ENCODE data around the gene STPG1.

STPG1 gene

DNA sequence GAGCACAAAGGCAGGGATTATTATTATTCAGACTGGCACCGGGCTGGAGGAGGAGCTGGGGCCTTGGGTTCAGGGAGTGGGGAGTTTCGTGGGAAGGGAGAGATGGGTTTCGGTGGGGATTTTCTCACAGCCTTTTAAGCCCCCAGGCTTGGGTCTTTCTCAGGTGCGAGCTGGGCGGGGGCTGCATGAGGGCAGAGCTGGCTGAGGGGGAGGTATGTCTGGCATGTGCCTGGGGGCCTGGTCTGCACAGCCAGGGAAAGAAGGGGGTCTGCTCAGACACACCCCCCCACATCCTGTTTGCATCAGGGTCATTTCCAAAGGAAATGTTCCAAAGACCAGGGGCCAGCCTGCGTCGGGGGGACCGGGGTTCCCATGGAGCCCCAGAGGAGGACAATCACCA lies 72.8 kb downstream of the STPG1 start:
- DNase-seq, result no peak

DNA sequence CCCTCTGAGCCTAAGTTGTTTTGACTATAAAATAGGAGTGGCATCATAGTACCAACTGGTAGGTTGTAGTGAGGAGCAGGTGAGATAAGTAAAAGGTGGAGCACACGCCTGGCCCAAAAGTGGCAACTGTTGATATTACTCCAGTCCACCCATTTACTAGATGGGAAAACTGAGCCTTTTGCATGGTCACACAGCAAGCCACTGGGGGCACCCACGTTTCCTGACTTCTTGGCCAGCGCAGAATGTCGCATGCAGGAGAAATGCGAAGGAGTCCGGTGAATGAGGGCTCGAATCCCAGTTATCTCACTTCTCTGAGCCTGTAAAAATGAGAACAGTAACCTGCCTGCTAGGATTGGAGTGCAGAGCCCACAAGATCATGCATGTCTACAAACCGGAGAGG lies 73.6 kb downstream of the STPG1 start:
- DNase-seq, result no peak

DNA sequence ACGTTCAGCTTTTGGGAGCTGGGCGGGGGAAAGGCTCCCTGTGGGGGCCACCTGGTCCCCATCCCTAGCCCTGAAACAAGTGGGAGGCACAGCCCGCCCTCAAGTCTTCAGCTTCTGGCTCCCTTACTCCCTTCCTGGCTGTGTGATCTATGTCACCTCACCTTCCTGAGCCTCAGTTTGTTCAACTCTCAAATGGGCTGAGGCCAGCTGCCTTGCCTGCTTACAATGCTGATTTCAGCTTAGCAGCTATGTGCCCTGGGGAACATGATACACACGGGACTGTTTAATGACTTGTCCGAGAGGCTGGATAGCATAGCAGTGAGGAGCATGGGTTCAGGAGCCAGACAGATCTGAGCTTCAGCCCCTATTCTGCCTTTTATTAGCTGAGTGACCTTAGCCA lies 75.1 kb downstream of the STPG1 start:
- no peak for DNase-seq

DNA sequence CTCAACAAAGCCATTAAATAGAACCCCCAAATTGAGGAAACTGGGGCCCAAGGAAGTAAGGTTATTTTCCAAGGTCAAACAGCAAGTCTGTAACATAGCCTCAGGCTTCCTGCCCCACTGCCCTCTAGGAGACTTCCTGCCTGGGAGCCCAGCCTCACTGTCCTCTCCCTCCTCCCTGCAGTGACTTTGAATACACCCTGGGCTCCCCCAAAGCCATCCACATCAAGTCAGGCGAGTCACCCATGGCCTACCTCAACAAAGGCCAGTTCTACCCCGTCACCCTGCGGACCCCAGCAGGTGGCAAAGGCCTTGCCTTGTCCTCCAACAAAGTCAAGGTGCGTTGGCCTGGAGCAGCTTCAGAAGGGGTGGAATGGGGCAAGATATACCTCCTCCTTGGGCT lies 76.1 kb downstream of the STPG1 start:
- no peak for DNase-seq

DNA sequence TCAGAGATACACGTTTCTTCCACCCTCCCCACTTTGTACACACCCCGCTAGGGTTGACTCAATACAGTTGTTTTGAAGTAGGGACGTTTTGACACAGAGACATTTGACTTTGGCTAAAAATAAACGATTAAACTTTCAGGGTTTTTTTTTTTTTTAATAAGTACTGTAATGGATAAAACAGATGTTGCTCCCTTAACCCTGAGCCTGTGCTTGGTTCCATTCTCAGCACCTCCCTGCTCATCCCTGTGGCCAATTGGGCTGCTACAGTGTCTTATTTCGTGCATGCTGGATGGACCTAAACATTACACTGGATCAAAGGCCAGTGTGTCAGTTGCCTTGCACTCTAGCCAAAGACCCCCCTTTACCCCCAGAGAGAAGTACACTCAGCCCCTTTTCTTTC lies 77.5 kb downstream of the STPG1 start:
- no peak for DNase-seq

DNA sequence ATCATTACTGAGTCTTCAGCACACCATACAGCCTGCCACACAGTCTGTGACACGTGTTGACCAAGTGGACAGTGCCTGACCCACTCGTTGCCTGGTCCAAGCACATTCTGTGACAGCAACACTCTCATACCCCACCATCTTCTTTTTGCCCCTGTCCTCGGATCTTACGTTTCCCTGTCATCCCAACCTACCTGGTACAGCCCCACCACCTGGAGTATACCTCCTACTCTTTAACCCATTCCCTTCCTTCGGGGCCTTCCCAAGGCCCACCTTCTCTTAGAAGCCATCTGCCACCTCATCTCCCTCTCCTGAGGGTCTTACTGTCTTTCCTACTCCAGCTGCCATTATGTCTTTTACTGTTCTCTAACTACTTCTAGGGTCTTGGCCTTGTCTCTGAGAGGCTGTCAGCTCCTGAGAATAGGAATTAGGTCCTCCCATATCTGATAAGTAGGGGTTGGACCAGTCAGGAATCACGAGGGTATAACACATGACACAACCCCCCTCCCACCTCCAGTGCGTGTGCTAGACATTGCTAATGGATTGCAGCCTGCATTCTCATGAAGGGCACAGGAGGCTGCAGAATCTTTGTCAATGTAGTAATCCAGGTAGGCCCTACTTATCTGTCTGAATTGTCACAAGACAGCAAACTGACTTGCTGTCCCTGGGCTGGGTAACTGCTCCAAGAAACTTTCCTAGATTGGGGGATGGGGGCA lies 81.5 kb downstream of the STPG1 start:
- DNase-seq, result no peak

DNA sequence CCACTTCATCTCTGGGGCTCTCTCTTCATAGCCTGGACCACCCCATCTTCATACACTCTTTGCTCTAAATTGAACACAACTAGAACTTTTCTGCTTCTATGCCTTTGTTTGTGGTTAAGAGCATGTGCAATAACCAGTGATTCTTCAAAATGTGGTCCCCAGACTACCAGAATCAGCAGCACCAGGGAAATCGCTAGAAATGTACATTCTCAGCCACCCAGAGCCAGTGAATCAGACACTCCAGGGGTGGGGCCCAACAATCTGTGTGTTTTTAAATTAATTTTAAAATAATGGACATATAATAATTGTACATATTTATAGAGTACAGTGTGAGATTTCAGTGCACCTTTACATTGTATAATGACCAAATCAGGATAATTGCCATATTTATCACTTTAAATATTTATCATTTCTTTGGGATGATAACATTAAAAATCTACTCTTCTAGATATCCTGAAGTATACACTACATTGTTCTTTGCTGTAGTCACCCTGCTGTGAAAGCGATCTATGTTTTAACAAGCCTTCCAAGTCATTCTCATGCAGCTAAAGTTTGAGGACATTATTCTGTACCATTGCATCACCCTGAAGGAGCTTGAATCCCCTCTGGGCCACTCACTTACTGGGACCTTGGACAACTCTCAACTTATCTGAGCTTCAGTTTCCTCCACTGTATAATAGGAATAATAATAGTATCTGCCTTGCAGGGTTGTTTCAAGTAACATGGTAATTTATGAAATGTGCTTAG lies 83.6 kb downstream of the STPG1 start:
- no peak for DNase-seq

DNA sequence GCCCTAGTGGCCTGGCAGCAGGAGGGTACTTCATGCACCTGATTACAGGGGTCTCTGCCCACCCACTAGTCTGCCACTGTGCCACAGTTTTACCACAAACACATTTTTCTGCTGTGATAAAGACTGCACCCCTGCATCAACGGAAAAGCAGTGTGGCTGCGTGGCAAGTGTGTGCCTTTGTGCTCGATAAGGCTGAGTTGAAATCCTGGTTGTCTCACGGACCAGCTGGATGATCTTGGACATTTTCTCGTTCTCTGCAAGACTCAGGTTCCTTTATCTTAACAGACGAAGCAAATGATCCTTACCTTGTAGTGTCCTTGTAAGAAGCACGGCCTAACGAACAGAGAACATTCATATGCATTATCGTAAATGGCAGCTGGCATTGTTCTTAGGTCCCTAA lies 84.3 kb downstream of the STPG1 start:
- no peak for DNase-seq

DNA sequence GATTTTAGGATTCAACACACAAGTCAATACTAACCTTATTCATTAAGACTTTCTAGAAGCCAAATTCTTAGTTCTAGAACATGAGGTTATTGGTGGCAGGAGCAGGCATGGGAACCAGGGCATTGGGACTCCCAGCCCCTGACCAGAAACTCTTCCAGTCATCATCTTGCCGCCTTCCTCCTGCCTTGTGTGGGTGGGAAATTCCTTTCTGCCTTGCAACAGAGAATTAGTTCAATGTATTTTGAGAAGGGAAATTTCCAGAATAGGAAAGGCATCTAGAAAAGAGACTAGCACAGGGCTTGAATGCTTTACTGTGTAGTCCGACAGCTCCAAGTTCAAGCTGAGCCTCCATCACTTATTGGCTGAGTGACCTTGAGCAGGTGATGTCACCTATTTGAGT lies 85.7 kb downstream of the STPG1 start:
- no peak for DNase-seq

DNA sequence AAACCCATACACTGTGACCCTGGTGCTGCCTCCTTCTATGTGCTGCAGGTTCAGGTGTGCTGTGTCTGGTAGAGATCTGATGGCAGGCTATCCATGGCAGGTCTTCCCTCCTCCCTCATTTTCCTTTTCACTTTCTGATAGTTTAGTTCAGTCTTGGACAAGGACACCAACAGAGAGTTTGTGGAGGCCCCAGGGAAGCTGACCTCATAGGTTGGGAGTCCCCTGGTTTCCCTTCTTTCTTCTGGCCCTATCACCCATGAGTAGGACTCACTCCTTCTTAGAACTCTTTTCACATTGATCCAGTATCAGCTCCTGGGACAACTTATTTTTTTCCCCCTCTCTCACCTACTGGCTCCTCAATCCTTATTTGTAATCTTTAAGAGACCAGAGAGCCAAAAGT lies 86.1 kb downstream of the STPG1 start:
- DNase-seq, result no peak

DNA sequence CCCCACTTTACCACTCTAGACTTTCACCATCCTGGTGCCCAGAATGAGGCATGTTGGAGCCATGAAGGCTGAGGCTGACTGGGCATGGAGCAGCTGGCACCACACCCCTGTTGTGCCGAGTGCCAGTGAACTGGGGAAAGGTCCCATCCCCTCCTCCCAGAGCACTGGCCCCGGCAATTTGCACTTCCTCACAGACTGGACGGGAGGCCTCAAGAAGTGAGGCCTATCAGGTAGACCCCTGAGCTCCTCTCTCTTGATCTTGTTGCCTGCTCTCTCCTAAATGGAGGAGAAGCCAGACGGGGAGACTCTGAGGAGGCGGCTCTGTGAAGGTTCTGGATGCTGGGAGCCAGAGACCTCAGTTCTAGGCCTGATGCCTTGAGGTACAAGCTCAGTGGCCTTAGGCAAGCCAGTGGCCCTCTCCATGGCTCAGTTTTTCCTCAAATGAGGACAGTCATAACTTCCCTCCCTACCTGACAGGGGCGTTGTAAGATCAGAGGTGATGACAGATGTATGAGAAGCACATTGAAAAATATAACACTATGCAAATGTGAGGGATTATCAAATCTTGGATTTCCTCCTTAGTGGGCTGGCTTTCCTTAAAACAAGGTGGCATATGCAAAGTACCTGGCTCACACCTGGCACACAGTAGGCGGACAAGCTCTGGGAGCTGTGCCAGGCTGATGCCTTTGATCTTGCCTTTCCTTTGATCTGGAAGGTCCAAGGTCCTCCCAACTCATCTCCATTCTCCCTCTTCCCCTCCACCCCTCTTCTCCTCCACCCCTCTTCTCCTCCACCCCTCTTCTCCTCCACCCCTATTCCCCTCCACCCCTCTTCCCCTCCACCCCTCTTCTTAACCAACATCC lies 87.8 kb downstream of the STPG1 start:
- DNase-seq, result no peak

DNA sequence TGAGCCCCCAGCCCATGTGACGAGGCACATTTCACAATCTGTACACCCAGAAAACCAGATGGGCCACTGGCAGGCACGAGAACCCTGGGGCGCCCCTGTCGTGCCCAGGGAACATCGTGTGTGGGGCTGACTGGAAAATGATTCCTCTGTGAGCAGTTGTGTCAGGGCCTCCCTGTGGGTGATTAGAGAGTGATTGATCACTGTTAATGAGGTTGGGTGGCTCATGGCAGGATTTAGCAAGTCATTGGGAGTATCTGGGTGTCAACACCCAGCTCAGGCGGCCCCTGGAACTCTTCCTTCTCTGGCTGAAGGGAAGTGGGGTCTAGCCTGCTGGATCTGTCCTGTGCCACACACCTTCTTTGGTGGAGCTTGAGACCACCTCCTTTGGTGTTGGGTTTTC lies 88.7 kb downstream of the STPG1 start:
- no peak for DNase-seq

DNA sequence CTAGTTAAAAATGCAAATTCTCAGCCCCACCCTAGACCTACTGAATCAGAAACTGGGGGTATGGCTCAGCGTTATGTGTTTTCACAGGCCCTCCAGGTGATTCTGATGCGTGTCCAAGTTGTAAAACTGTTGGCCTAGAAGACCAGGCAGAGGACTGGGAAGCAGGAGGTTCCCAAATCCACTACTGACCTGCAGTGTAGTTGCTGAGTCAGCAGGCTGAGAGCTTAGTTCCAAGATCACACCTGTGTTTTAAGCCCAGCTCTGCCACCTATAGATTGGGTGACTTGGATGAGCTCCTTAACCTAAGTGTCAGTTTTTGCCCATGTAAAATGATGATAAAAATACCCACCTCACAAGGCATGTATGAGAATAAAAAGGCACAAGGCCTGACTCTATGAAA lies 90.3 kb downstream of the STPG1 start:
- peak; percentile 49 for DNase-seq

DNA sequence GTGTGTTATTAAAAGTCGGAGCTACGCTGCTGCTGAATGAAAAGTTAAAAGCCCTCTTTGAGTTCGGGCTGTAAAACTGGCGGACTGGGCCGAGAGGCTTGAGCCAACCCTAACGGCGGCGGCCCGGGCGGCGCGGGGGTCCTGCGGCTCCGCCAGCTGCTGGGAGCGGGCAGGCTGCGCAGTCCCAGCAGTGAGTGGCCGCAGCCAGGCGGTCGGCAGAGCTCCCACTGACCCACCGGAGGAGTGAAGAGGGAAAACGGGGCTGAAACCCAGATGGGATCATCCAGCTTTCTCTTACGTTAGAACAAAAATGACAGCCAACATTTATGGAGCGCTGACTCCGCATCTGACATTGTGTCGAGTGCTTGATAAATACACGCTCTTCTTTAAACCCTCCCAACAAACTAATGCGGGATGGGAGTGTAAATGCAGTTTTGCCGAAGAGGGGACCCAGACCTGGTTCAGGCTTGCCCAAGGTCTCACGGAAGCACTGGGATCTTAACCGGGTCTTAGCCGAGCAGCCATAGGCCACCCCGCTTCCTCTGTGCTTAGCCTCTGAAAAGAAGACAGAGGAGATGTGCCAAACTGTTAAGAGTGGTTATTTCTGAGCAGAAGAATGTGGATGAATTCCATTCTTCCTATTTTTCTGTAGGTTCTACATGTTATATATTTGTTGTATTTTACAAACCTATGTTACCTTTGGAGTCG lies 91.0 kb downstream of the STPG1 start:
- no peak for DNase-seq

DNA sequence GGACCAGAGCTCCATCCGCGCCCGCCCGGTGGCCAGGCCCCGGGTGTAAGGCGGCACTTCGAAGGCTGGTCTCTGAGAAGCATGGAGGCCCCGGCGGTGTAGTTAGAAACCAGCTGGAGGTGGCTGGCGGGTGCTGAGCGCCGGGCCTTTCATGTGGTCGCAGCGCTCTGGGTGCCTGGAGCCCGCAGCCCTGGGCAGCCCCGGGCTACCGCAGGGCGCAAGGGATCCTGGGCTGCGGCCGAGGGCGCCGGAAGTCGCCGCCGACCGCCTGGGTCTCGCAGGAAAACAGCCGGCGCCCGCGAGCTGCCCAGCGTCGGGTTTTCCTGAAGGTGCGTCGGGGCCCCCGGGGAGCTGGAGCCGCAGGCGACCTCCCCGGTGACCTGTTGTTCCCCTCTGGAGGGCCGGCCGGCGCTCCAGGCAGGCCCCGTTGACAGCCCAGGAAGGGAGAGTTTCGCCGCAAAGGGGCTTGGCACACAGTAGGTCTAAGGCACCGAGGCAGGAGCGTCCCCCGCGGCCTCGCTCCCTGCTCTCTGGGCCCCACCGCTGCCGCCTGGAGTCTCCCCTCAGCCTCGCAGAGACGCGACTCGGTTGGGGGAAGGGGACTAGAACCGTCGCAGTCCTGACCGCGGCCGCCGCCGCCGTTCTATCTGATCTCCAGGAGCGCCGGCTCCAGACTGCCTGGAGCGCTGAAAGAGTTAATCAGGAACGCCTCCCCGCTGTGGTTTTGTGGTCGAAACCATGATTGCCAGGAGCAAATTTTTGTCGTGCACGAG lies 91.7 kb downstream of the STPG1 start:
- DNase-seq, result peak; percentile 98

DNA sequence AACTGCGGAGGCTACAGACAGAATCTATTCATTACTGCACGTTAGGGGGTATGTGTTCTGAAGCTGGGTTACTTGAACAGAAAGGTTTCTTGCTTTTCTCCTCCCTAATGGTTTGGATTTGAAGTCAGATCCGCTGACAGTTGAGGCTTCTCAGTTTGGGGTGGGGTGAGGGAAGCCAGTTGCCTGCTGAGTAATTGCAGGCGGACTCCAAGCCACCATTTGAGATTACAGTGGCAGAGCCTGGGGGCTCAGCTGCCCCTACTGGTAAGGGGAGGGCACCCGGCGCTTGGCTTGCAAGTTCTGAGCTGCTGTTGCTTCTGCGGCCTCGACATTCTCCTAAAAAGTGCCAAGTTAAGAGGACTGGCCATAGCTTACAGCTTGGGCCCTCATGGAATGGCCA lies 92.5 kb downstream of the STPG1 start:
- DNase-seq, result no peak

DNA sequence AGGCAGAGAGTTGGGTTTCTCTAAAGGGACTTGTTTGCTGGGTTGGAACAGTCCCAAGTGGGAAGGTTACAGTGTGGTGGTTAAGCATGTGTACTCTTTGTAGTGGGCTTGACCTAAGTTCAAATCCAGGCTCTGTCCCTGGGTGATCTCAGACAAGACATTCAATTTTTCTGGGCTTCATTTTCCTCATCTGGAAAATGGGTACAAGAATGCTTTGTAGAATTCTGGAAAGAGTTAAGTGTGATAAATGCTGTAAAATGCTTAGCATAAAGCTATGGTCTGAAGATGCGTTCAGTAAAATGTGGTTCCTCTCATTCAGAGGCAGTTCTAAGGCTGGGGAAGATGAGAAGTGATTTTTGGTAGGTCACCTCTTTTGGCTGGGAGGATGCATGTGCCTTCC lies 93.6 kb downstream of the STPG1 start:
- peak; percentile 50 for DNase-seq

DNA sequence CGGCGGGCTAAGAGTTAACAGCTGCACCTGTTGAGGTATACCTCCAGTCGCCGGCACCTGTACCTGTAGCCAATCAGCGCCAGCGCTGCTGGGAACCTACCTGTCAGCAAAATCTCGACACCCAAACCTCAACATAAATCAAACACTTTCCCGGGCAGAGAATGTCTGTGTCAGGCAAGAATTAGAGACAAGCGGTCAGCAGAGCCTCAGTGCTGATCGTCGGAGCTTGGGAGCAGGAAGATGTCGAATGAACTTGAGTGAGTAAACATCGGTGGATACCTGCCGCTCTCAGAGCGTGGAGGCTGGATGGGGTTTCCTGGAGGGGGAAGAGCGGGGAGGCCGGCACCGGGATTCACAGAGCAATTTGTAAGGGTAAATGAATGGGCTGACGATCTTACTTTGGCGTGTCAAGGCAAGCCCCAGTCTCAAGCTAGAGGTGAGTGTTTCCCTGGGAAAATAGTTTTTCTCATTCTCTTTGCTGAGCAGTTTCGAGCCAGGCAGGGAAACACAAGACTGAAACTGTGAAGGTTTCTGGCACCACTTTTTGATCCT lies 94.2 kb downstream of the STPG1 start, which contains the start of gene GRHL3:
TSS of gene GRHL3 (plus strand) at position 46 of the 552 bp plus-strand sequence. CDS start at position 241, 195 bp downstream.
- DNase-seq, result peak; percentile 94

DNA sequence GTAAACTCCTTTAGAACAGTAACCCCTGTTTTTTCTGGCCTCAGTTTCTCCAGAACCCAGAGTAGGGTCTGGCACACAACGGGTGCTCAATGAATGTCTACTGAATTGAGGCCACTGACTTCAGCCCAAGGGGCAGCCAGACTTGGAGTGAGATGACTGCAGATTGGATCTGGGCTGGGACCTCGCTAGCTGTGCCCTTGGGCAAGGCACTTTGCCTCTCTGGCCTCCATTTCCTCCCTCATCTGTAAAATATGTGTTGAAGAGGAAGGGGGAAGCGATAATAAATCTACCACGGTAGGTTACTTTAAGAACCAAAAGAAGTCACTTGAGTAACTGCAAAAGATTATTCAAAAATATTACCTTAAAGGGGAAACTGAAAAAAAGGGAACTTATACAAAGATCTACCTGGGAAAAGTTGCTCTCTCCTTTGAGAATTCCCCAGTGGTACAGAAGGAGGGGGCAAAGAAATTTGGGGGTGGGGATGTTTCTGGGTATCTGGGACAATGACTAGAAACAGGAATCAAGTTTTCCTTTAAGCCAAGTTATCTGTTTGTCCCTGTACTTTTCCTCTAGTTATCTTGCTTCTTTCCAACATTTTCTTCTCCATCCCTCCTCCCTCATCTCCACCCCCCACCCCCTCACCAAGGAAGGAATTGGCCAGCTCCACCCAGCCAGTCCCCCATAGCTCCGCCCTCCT lies 94.8 kb downstream of the STPG1 start:
- DNase-seq, result no peak

DNA sequence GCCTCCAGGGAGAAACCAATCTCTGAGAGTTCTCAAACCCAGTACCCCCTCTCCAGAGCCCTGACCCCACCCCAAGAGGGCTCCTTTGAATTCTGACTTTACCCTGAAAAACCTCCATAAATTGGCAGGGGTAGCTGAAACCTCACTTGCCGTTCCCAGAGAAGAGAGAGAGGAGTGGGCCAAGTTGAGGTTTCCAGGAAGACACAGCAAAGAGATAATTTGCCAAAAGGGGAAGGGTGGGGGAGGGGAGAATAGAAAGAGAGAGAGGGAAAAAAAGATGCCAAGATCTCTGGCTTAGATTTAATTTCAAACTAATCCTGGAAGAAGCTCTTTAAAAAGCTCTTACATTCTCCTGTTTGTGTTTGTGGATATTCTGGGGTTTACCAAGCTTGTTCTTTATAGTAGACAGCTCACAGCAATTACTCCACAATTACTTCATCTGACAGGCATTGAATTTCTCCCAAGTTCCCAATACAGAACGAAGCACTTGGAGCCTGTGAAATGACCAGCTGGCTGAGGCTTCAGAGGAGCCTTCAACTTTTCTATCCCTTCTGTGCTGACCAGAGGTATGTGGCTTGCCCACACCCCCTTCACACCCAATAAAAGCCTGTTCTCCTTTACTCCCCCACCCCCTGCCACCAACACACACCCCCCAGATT lies 95.5 kb downstream of the STPG1 start:
- no peak for DNase-seq

DNA sequence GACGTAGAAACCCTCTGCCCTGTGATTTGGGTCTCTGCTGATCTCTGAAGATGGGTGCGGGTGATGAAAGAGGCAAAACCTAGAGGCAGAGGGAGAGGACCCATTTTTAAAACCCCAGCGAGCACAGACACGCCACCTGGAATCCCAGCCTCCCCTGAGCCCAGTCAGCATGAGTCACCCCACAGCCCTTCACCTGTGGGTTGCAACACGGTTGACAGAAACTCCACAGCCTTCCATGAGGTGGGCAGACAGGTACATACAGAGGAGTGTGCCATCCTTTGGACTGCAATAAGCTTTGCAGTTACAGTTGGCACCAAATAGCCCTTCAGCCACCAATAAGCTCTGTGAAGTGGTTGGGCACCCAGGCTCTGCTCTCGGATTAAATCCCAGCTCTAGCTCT lies 96.5 kb downstream of the STPG1 start:
- peak; percentile 36 for DNase-seq
